Loucy (cell line): ENCODE results near the gene TRIP13.
"Not testable (repeated sequence)": the region's sequence is repeated elsewhere in the genome, so short reads cannot be mapped to it uniquely, and the experiment has no call there.

Source experiments
- H2AFZ ChIP-seq: fragments of 200-600 bp; sonication (generic); 2 replicates; pipeline ENCODE4 v1.6.0; 2016; ENCODE audit warnings: antibody characterized with exemption, mild to moderate bottlenecking, low read length, moderate library complexity
- H3F3A ChIP-seq: fragments of 200-600 bp; 2 replicates; pipeline ENCODE4 v1.6.0; 2016; ENCODE audit warnings: antibody characterized with exemption, low read depth, mild to moderate bottlenecking
- H3K27me3 ChIP-seq: fragments of 200-600 bp; sonication (generic); 2 replicates; pipeline ENCODE4 v1.6.1; 2014; ENCODE audit warnings: low read length, mild to moderate bottlenecking; ENCODE audit not compliant: insufficient read depth, poor library complexity, severe bottlenecking
- H3K36me3 ChIP-seq: fragments of 200-600 bp; sonication (generic); 2 replicates; pipeline ENCODE4 v1.6.1; 2016; ENCODE audit warnings: low read length; ENCODE audit not compliant: insufficient read depth
- H3K4me1 ChIP-seq: fragments of 200-600 bp; sonication (generic); 2 replicates; pipeline ENCODE4 v1.5.1; 2014; ENCODE audit warnings: low read length, mild to moderate bottlenecking; ENCODE audit not compliant: insufficient read depth, poor library complexity, severe bottlenecking
- H3K4me2 ChIP-seq: fragments of 200-600 bp; sonication (generic); 2 replicates; pipeline ENCODE4 v1.6.0; 2014; ENCODE audit warnings: antibody characterized with exemption, low read length, low read depth, mild to moderate bottlenecking; ENCODE audit not compliant: poor library complexity, severe bottlenecking
- H3K4me3 ChIP-seq: fragments of 200-600 bp; sonication (generic); 2 replicates; pipeline ENCODE4 v1.5.1; 2014; ENCODE audit warnings: low read length, mild to moderate bottlenecking, mixed read lengths; ENCODE audit not compliant: poor library complexity, severe bottlenecking
- H3K79me2 ChIP-seq: fragments of 200-600 bp; sonication (generic); 2 replicates; pipeline ENCODE4 v1.6.1; 2014; ENCODE audit warnings: low read length; ENCODE audit not compliant: insufficient read depth
- H3K9ac ChIP-seq: fragments of 200-600 bp; sonication (generic); 2 replicates; pipeline ENCODE4 v1.6.0; 2014; ENCODE audit warnings: mild to moderate bottlenecking, low read depth, low read length, moderate library complexity; ENCODE audit not compliant: poor library complexity, severe bottlenecking
- H3K9me2 ChIP-seq: fragments of 200-600 bp; sonication (generic); replicated peaks from 2 replicates; pipeline ENCODE4 v1.6.1; 2016; ENCODE audit warnings: low read depth, low read length, mixed read lengths
- H3K9me3 ChIP-seq: fragments of 200-600 bp; sonication (generic); 2 replicates; pipeline ENCODE4 v1.6.1; 2014; ENCODE audit warnings: mild to moderate bottlenecking, antibody characterized with exemption, low read length, low read depth; ENCODE audit not compliant: insufficient read depth
- H4K20me1 ChIP-seq: fragments of 200-600 bp; sonication (generic); 2 replicates; pipeline ENCODE4 v1.6.0; 2014; ENCODE audit warnings: antibody characterized with exemption, low read length, mild to moderate bottlenecking; ENCODE audit not compliant: insufficient read depth, poor library complexity, severe bottlenecking
- EZH2phosphoT487 ChIP-seq: fragments of 200-600 bp; IDR thresholded peaks from 2 replicates; pipeline ENCODE4 v1.6.1; 2018; ENCODE audit warnings: antibody characterized with exemption, mild to moderate bottlenecking, moderate library complexity, borderline replicate concordance
- TF ChIP-seq, protein P1 (sequence below): fragments of 200-600 bp; sonication (generic); conservative IDR thresholded peaks from 2 replicates; pipeline ENCODE4 v1.5.1; 2014; ENCODE audit warnings: mild to moderate bottlenecking, antibody characterized with exemption, low read length

The TRIP13 gene

DNA sequence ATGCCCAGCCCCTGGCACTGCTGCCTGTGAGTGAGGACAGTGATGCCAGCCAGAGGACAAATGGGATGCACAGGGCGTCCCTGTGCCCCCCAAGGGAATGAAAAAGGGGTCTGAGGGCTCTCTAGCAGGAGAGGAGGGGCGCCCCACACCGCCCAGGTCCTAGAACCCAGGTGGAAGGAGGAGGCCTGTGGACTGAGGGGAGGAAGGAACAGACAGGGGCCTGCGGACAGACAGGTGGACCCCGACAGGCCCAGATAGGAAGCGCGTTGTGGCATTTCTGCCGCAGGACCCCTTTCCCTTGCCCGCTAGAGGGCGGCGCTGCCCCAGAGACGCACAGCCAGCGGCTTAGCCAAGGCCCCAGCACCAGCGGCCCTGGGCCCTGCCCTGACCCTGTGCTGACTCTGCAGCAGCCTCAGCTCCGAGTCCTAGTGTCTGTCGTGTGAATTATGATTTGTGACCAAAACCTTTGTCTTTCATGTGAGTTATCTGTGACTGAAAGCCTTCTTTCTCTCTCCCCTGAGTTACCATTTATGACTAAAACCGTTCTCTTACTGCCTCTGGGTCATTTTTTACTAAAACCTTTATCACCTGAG is 30.7 kb downstream of the TRIP13 start:
- H3K4me1 ChIP-seq: peaks cover 5% of the 10 kb centered on the region
- no peaks in the 10 kb centered on the region for H3K36me3 ChIP-seq
- no peaks in the 10 kb centered on the region for H3K79me2 ChIP-seq
- H4K20me1 ChIP-seq: no peaks in the 10 kb centered on the region
- H3K27me3 ChIP-seq: no peaks in the 10 kb centered on the region
- H2AFZ ChIP-seq: no peak overlapping the region
- no peaks in the 10 kb centered on the region for H3K9me2 ChIP-seq
- H3K9ac ChIP-seq: no peak overlapping the region
- H3K4me3 ChIP-seq: no peak overlapping the region
- no peak overlapping the region for H3K4me2 ChIP-seq
- H3K9me3 ChIP-seq: no peaks in the 10 kb centered on the region
- no peaks in the 10 kb centered on the region for H3F3A ChIP-seq
- no peak for TF ChIP-seq EZH2phosphoT487
- TF ChIP-seq, protein P1, sequence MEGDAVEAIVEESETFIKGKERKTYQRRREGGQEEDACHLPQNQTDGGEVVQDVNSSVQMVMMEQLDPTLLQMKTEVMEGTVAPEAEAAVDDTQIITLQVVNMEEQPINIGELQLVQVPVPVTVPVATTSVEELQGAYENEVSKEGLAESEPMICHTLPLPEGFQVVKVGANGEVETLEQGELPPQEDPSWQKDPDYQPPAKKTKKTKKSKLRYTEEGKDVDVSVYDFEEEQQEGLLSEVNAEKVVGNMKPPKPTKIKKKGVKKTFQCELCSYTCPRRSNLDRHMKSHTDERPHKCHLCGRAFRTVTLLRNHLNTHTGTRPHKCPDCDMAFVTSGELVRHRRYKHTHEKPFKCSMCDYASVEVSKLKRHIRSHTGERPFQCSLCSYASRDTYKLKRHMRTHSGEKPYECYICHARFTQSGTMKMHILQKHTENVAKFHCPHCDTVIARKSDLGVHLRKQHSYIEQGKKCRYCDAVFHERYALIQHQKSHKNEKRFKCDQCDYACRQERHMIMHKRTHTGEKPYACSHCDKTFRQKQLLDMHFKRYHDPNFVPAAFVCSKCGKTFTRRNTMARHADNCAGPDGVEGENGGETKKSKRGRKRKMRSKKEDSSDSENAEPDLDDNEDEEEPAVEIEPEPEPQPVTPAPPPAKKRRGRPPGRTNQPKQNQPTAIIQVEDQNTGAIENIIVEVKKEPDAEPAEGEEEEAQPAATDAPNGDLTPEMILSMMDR: peak; percentile 92

DNA sequence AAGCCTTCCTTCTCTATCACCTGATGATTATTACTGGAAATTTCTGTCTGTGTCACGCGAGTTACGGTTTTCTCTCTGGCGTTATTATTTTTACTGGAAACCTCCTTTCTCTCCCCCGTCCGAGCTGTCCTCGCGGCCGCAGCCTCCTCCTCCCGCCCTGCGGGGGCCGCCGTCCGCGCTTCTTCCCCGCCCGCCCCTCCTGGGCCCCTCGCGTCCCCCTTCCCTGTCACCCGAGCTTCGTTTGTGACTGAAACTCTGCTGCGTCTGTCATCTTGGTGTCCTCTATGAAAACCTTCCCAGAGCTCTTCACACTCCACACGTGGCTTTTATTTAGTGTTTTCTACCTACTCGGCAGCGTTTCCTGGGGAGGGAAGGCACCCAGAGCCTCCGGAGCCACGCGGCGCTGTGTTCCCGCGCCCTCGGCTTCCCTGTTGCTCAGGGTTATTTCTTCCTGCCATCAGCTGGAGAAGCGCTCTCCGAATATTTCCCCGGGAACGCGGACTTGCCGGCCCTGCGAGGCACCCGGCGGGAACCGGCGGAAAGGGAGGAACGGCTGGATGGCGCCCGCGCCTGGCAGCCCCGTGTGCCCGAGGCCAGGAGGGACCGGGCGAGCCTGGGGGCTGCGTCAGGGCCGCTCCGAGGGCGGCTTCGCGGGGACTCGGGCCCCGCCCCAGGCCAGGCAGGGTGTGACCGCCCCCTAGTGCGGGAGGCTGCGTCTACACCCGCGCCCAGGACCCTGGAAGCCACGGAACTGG is 33.9 kb downstream of the TRIP13 start:
- no peaks in the 10 kb centered on the region for H3F3A ChIP-seq
- no peaks in the 10 kb centered on the region for H3K9me2 ChIP-seq
- TF ChIP-seq, protein P1: no peak
- no peak for TF ChIP-seq EZH2phosphoT487
- H3K4me2 ChIP-seq: no peak overlapping the region
- no peaks in the 10 kb centered on the region for H4K20me1 ChIP-seq
- no peak overlapping the region for H3K9ac ChIP-seq
- H3K9me3 ChIP-seq: no peaks in the 10 kb centered on the region
- H3K79me2 ChIP-seq: no peaks in the 10 kb centered on the region
- H3K36me3 ChIP-seq: no peaks in the 10 kb centered on the region
- H2AFZ ChIP-seq: no peak overlapping the region
- H3K4me3 ChIP-seq: no peak overlapping the region
- peaks cover 5% of the 10 kb centered on the region for H3K4me1 ChIP-seq
- no peaks in the 10 kb centered on the region for H3K27me3 ChIP-seq

DNA sequence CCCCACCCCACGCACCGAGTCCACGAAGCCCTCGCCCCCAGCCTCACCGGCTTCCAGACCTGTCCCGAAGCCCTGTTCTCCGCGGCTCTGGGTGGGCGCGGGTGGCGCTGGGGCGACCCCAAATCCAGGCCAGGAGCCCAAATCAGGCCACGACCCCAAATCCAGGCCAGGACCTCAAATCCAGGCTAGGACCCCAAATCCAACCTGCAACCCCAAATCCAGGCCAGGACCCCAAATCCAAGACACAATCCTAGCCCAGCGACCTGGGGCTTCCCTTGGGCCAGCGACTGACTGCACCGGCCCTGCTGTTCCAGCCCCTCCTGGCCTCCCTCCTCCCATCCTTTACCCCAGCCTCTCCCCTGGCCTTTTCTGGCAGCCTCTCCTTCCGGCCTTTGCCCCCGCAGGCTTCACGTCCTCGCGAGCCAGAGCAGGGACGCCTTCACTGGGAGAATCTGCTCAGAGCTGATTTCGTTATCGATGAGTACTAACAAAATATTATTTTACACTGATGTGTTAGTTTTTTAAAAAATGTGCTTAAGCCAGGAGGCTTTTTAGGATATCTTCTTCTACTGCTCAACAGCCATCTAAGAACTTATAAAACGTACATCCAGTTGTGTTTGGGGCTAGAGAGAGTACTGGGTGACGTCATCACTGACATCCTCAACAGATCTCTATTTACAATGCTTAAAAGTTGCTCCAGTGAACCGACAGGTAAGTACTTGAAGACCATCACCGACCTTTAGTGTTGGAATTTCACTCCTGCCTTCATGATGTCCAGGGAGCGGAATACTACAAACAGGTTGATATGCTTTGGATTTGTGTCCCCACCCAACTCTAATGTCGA is 34.7 kb downstream of the TRIP13 start:
- Histone ChIP-seq H3K9me3 (no peaks in the 10 kb centered on the region), H3K4me3 (no peak overlapping the region), H3K27me3 (no peaks in the 10 kb centered on the region), H3K9me2 (no peaks in the 10 kb centered on the region), H3K4me1 (peaks cover 5% of the 10 kb centered on the region), H2AFZ (no peak overlapping the region), H3F3A (no peaks in the 10 kb centered on the region), H3K36me3 (no peaks in the 10 kb centered on the region), H3K9ac (no peak overlapping the region), H3K79me2 (no peaks in the 10 kb centered on the region), H3K4me2 (no peak overlapping the region), H4K20me1 (no peaks in the 10 kb centered on the region)
- TF ChIP-seq, protein P1: no peak
- no peak for TF ChIP-seq EZH2phosphoT487

DNA sequence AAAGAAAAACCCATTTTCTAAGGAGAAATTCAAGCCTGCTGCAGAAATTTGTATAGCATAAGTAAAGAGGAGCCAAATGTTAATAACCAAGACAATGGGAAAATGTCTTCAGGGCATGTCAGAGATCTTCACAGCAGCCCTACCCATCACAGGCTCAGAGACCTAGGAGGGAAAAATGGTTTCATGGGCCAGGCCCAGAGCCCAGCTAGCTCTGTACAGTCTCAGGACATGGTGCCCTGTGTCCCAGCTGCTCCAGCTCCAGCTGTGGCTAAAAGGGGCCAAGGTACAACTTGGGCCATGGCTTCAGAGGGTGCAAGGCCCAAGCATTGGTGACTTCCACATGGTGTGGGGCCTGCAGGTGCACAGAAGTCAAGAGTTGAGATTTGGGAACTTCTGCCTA is 36.5 kb downstream of the TRIP13 start:
- not testable (repeated sequence) for H3K27me3 ChIP-seq, H3K9me2 ChIP-seq, H2AFZ ChIP-seq, H4K20me1 ChIP-seq, H3K4me3 ChIP-seq, H3K4me1 ChIP-seq, H3F3A ChIP-seq, H3K36me3 ChIP-seq, H3K79me2 ChIP-seq, H3K9me3 ChIP-seq, H3K4me2 ChIP-seq, H3K9ac ChIP-seq
